HepG2 (cell line): ENCODE measurements around the gene MRLN. TPM values are rescaled to one million over a fixed set of nuclear protein-coding genes. Genes with fewer than 3 reads are reported as not detected.

Source experiments
- BCL6 ChIP-seq: IDR thresholded peaks from 2 replicates; pipeline ENCODE4 v1.6.1; 2016; ENCODE audit warnings: missing genetic modification reagents, missing compliant biosample characterization
- GPN1 ChIP-seq: sonication (generic); formaldehyde crosslinking; IDR thresholded peaks from 2 replicates; pipeline ENCODE4 v1.5.1; 2020; ENCODE audit warnings: missing genetic modification reagents, borderline replicate concordance
- MTF2 ChIP-seq: sonication (generic); formaldehyde crosslinking; IDR thresholded peaks from 2 replicates; pipeline ENCODE4 v1.5.0; 2020; ENCODE audit warnings: missing genetic modification reagents, borderline replicate concordance
- PHB2 ChIP-seq: fragments of 450-650 bp; IDR thresholded peaks from 2 replicates; pipeline ENCODE4 v1.6.1; 2018; ENCODE audit not compliant: partially characterized antibody
- PTBP1 ChIP-seq: fragments of 200-400 bp; formaldehyde crosslinking; IDR thresholded peaks from 2 replicates; pipeline ENCODE4 v1.6.1; 2018; ENCODE audit warnings: low read length, low read depth; ENCODE audit not compliant: poor library complexity, severe bottlenecking
- SALL1 ChIP-seq: sonication (generic); formaldehyde crosslinking; IDR thresholded peaks from 2 replicates; pipeline ENCODE4 v1.8.0; 2022; ENCODE audit warnings: mild to moderate bottlenecking, missing genetic modification reagents
- SUZ12 ChIP-seq: fragments of 150-350 bp; IDR thresholded peaks from 2 replicates; pipeline ENCODE4 v1.6.1; 2014; ENCODE audit warnings: low read depth, low read length
- ZNF367 ChIP-seq: sonication (generic); formaldehyde crosslinking; IDR thresholded peaks from 2 replicates; pipeline ENCODE4 v1.4.0; 2020; ENCODE audit warnings: missing genetic modification reagents, borderline replicate concordance
- ZNF644 ChIP-seq: IDR thresholded peaks from 2 replicates; pipeline ENCODE4 v1.6.1; 2016; ENCODE audit warnings: low read depth
- ZNF777 ChIP-seq: sonication (generic); formaldehyde crosslinking; IDR thresholded peaks from 2 replicates; pipeline ENCODE4 v1.4.0; 2020; ENCODE audit warnings: missing genetic modification reagents
- polyA plus RNA-seq, 8 experiments: library from polyadenylated mRNA; depleted of rRNA in 3 of 8; stranded (reverse) in 7 of 8; unstranded in 1 of 8; fragments of >200 nt; fragmentation: Illumina TruSeq in 4 of 8; extraction: Trizol in 4 of 8; gene quantifications; 2 replicates each; pipeline versions ENCODE4 v1.2.1 to v1.2.3, GENCODE V29; 2011 to 2016; ENCODE audit warnings: low read depth in 4 of 8, missing spikeins in 1 of 8, mixed read lengths in 1 of 8; ENCODE audit not compliant: insufficient read depth in 1 of 8
- total RNA-seq, 5 experiments: library from RNA; depleted of rRNA; stranded (reverse); fragments of >200 nt; fragmentation: Illumina TruSeq; extraction: Trizol; gene quantifications; 2 replicates each; pipeline ENCODE4 v1.2.3, GENCODE V29; 2016; ENCODE audit warnings: low read depth in 1 of 5
- TF ChIP-seq, protein P1 (sequence below): sonication (generic); formaldehyde crosslinking; IDR thresholded peaks from 2 replicates; pipeline ENCODE4 v1.4.0; 2020; ENCODE audit warnings: mild to moderate bottlenecking, missing genetic modification reagents, borderline replicate concordance
- TF ChIP-seq, protein P2 (sequence below): sonication (generic); formaldehyde crosslinking; IDR thresholded peaks from 2 replicates; pipeline ENCODE4 v1.4.0; 2020; ENCODE audit warnings: missing genetic modification reagents, mild to moderate bottlenecking, borderline replicate concordance
- TF ChIP-seq, protein P3 (sequence below): conservative IDR thresholded peaks from 2 replicates; pipeline ENCODE4 v1.6.1; 2018; ENCODE audit warnings: missing genetic modification reagents
- TF ChIP-seq, protein P4 (sequence below): sonication (generic); formaldehyde crosslinking; IDR thresholded peaks from 2 replicates; pipeline ENCODE4 v1.8.0; 2022; ENCODE audit warnings: mild to moderate bottlenecking, missing genetic modification reagents; ENCODE audit not compliant: insufficient replicate concordance
- TF ChIP-seq, protein P5 (sequence below): sonication (generic); formaldehyde crosslinking; IDR thresholded peaks from 2 replicates; pipeline ENCODE4 v1.4.0; 2020; ENCODE audit warnings: missing genetic modification reagents, low read depth, mild to moderate bottlenecking, borderline replicate concordance

MRLN gene
- total and polyA plus RNA-seq, 2 of the 13 experiments (the other 11 are each of a cell fraction or from before 2014, with no cell fraction given): not detected

DNA sequence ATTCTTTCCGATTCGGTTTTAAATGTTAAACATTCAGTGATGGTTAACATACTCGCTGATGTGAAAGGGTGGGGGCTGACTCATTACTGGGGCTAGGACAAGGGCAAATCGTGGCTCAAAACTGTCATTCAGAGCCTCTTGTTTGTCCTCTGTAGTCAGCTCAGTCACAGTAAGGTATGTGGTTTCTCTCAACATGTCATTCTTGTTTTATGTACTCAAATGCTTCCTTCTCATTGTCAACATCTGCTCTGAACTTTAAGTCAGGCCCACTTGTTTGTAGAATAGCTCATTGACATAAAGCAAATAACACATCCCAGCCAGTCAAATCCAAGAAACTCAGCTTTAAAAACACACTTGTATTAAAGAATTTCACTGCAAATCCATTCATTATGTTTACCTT lies 50.9 kb downstream of the MRLN start (continued):
- TF ChIP-seq, protein P1, sequence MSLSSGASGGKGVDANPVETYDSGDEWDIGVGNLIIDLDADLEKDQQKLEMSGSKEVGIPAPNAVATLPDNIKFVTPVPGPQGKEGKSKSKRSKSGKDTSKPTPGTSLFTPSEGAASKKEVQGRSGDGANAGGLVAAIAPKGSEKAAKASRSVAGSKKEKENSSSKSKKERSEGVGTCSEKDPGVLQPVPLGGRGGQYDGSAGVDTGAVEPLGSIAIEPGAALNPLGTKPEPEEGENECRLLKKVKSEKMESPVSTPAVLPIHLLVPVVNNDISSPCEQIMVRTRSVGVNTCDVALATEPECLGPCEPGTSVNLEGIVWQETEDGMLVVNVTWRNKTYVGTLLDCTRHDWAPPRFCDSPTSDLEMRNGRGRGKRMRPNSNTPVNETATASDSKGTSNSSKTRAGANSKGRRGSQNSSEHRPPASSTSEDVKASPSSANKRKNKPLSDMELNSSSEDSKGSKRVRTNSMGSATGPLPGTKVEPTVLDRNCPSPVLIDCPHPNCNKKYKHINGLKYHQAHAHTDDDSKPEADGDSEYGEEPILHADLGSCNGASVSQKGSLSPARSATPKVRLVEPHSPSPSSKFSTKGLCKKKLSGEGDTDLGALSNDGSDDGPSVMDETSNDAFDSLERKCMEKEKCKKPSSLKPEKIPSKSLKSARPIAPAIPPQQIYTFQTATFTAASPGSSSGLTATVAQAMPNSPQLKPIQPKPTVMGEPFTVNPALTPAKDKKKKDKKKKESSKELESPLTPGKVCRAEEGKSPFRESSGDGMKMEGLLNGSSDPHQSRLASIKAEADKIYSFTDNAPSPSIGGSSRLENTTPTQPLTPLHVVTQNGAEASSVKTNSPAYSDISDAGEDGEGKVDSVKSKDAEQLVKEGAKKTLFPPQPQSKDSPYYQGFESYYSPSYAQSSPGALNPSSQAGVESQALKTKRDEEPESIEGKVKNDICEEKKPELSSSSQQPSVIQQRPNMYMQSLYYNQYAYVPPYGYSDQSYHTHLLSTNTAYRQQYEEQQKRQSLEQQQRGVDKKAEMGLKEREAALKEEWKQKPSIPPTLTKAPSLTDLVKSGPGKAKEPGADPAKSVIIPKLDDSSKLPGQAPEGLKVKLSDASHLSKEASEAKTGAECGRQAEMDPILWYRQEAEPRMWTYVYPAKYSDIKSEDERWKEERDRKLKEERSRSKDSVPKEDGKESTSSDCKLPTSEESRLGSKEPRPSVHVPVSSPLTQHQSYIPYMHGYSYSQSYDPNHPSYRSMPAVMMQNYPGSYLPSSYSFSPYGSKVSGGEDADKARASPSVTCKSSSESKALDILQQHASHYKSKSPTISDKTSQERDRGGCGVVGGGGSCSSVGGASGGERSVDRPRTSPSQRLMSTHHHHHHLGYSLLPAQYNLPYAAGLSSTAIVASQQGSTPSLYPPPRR: peak; percentile 79
- TF ChIP-seq, protein P2, sequence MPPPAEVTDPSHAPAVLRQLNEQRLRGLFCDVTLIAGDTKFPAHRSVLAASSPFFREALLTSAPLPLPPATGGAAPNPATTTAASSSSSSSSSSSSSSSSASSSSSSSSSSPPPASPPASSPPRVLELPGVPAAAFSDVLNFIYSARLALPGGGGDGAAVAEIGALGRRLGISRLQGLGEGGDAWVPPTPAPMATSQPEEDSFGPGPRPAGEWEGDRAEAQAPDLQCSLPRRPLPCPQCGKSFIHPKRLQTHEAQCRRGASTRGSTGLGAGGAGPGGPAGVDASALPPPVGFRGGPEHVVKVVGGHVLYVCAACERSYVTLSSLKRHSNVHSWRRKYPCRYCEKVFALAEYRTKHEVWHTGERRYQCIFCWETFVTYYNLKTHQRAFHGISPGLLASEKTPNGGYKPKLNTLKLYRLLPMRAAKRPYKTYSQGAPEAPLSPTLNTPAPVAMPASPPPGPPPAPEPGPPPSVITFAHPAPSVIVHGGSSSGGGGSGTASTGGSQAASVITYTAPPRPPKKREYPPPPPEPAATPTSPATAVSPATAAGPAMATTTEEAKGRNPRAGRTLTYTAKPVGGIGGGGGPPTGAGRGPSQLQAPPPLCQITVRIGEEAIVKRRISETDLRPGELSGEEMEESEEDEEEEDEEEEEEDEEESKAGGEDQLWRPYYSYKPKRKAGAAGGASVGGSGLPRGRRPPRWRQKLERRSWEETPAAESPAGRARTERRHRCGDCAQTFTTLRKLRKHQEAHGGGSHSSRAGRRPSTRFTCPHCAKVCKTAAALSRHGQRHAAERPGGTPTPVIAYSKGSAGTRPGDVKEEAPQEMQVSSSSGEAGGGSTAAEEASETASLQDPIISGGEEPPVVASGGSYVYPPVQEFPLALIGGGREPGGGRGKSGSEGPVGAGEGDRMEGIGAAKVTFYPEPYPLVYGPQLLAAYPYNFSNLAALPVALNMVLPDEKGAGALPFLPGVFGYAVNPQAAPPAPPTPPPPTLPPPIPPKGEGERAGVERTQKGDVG: no peak
- TF ChIP-seq ZNF644 (CRISPR knock-in tag) (no peak), MTF2 (CRISPR knock-in tag) (no peak), ZNF367 (CRISPR knock-in tag) (no peak), ZNF777 (CRISPR knock-in tag) (no peak), BCL6 (CRISPR knock-in tag) (peak; percentile 59; the same call in 1 of the 2 replicates), SUZ12 (no peak), PTBP1 (no peak), GPN1 (CRISPR knock-in tag) (no peak), PHB2 (no peak), SALL1 (CRISPR knock-in tag) (peak; percentile 58; the same call in 1 of the 2 replicates)
- TF ChIP-seq, protein P3, sequence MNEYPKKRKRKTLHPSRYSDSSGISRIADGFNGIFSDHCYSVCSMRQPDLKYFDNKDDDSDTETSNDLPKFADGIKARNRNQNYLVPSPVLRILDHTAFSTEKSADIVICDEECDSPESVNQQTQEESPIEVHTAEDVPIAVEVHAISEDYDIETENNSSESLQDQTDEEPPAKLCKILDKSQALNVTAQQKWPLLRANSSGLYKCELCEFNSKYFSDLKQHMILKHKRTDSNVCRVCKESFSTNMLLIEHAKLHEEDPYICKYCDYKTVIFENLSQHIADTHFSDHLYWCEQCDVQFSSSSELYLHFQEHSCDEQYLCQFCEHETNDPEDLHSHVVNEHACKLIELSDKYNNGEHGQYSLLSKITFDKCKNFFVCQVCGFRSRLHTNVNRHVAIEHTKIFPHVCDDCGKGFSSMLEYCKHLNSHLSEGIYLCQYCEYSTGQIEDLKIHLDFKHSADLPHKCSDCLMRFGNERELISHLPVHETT: no peak
- TF ChIP-seq, protein P4, sequence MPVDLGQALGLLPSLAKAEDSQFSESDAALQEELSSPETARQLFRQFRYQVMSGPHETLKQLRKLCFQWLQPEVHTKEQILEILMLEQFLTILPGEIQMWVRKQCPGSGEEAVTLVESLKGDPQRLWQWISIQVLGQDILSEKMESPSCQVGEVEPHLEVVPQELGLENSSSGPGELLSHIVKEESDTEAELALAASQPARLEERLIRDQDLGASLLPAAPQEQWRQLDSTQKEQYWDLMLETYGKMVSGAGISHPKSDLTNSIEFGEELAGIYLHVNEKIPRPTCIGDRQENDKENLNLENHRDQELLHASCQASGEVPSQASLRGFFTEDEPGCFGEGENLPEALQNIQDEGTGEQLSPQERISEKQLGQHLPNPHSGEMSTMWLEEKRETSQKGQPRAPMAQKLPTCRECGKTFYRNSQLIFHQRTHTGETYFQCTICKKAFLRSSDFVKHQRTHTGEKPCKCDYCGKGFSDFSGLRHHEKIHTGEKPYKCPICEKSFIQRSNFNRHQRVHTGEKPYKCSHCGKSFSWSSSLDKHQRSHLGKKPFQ (CRISPR knock-in tag): no peak
- TF ChIP-seq, protein P5, sequence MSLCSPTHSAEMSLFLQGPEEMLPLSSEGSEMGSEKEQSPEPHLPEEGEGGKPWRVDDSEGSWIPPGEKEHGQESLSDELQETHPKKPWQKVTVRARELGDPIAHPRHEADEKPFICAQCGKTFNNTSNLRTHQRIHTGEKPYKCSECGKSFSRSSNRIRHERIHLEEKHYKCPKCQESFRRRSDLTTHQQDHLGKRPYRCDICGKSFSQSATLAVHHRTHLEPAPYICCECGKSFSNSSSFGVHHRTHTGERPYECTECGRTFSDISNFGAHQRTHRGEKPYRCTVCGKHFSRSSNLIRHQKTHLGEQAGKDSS (CRISPR knock-in tag): no peak
